ENCODE measurements around the gene CEBPE.
A peak's percentile ranks its signal among the peaks of the same experiment; 100 is the strongest.

The CEBPE gene

DNA sequence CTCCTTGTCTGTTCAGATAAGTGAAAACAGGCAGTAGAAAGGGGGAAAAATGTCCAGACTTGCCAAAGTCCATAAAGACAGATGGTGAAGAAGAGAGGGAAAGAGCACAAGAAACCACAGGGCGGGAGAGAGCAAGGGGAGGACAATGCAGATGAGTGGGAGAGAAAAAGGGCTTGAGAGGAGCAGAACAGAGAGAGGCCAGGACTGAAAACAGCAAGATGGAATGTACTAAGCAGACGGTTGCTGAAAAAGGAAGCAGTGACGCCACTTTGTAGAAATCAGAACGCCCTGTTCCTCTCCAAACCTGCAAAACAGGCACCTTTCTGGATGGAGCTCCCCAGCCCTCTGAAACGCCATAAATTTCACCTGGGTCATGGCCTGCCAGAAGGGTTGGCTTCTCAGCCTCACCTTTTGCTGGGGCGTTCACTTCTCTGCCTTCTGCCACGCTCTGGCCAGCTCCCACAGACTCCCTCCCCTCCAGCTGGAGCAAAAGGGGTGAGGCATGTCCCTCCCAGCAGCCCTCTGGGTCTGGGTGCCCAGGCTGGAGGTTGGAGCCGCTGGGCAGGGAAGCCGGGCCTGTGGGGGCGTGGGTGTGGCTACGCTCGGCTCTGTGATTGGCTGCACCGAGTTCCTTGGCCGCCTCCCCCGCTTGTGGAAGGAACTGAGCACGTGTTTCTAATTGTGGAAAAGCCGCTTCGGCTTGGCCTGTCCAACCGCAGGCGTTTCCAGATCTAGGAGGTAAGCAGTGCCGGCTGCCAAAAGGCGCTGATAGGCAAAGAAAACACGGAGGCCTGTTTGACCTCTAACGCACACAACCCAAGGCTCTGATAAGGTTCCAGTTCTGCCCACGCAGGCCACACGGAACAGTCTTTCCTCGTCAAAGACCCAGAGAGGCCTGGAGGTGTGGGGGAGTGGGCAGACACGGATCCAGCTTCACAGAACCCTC, 35.1 kb upstream of the CEBPE start:
- TF ChIP-seq TCF4 (CRISPR knock-in tag; IDR thresholded peaks at IDR 0.05; ENCODE audit: borderline replicate concordance) (no peak), ISL1 (CRISPR knock-in tag; IDR thresholded peaks at IDR 0.05) (no peak), ZNF8 (CRISPR knock-in tag; IDR thresholded peaks at IDR 0.05) (no peak), CSDC2 (CRISPR knock-in tag; IDR thresholded peaks at IDR 0.05) (no peak), ZC3H10 (CRISPR knock-in tag; IDR thresholded peaks at IDR 0.05) (no peak), RARB (CRISPR knock-in tag; IDR thresholded peaks at IDR 0.05) (no peak), ARNTL (CRISPR knock-in tag; IDR thresholded peaks at IDR 0.05; ENCODE audit: borderline replicate concordance, low read depth) (no peak), BACH2 (CRISPR knock-in tag; IDR thresholded peaks at IDR 0.05; ENCODE audit: borderline replicate concordance) (no peak), OSR1 (CRISPR knock-in tag; IDR thresholded peaks at IDR 0.05) (no peak), PPARA (CRISPR knock-in tag; IDR thresholded peaks at IDR 0.05; ENCODE audit: borderline replicate concordance) (no peak), ZNF565 (CRISPR knock-in tag; conservative IDR thresholded peaks at IDR 0.05; ENCODE audit: low read depth) (no peak), GLIS3 (CRISPR knock-in tag; IDR thresholded peaks at IDR 0.05) (no peak), TOX (CRISPR knock-in tag; IDR thresholded peaks at IDR 0.05; ENCODE audit: borderline replicate concordance) (no peak), ZFP3 (CRISPR knock-in tag; IDR thresholded peaks at IDR 0.05) (no peak), ZFP30 (CRISPR knock-in tag; IDR thresholded peaks at IDR 0.05) (no peak)
- TF ChIP-seq, protein P1, sequence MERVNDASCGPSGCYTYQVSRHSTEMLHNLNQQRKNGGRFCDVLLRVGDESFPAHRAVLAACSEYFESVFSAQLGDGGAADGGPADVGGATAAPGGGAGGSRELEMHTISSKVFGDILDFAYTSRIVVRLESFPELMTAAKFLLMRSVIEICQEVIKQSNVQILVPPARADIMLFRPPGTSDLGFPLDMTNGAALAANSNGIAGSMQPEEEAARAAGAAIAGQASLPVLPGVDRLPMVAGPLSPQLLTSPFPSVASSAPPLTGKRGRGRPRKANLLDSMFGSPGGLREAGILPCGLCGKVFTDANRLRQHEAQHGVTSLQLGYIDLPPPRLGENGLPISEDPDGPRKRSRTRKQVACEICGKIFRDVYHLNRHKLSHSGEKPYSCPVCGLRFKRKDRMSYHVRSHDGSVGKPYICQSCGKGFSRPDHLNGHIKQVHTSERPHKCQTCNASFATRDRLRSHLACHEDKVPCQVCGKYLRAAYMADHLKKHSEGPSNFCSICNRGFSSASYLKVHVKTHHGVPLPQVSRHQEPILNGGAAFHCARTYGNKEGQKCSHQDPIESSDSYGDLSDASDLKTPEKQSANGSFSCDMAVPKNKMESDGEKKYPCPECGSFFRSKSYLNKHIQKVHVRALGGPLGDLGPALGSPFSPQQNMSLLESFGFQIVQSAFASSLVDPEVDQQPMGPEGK (CRISPR knock-in tag; IDR thresholded peaks at IDR 0.05; ENCODE audit: borderline replicate concordance): no peak
- TF ChIP-seq, protein P2, sequence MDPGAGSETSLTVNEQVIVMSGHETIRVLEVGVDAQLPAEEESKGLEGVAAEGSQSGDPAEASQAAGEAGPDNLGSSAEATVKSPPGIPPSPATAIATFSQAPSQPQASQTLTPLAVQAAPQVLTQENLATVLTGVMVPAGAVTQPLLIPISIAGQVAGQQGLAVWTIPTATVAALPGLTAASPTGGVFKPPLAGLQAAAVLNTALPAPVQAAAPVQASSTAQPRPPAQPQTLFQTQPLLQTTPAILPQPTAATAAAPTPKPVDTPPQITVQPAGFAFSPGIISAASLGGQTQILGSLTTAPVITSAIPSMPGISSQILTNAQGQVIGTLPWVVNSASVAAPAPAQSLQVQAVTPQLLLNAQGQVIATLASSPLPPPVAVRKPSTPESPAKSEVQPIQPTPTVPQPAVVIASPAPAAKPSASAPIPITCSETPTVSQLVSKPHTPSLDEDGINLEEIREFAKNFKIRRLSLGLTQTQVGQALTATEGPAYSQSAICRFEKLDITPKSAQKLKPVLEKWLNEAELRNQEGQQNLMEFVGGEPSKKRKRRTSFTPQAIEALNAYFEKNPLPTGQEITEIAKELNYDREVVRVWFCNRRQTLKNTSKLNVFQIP (CRISPR knock-in tag; IDR thresholded peaks at IDR 0.05; ENCODE audit: borderline replicate concordance, low read depth): no peak
- TF ChIP-seq, protein P3, sequence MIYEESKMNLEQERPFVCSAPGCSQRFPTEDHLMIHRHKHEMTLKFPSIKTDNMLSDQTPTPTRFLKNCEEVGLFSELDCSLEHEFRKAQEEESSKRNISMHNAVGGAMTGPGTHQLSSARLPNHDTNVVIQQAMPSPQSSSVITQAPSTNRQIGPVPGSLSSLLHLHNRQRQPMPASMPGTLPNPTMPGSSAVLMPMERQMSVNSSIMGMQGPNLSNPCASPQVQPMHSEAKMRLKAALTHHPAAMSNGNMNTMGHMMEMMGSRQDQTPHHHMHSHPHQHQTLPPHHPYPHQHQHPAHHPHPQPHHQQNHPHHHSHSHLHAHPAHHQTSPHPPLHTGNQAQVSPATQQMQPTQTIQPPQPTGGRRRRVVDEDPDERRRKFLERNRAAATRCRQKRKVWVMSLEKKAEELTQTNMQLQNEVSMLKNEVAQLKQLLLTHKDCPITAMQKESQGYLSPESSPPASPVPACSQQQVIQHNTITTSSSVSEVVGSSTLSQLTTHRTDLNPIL (CRISPR knock-in tag; IDR thresholded peaks at IDR 0.05; ENCODE audit: low read depth): no peak
- TF ChIP-seq, protein P4, sequence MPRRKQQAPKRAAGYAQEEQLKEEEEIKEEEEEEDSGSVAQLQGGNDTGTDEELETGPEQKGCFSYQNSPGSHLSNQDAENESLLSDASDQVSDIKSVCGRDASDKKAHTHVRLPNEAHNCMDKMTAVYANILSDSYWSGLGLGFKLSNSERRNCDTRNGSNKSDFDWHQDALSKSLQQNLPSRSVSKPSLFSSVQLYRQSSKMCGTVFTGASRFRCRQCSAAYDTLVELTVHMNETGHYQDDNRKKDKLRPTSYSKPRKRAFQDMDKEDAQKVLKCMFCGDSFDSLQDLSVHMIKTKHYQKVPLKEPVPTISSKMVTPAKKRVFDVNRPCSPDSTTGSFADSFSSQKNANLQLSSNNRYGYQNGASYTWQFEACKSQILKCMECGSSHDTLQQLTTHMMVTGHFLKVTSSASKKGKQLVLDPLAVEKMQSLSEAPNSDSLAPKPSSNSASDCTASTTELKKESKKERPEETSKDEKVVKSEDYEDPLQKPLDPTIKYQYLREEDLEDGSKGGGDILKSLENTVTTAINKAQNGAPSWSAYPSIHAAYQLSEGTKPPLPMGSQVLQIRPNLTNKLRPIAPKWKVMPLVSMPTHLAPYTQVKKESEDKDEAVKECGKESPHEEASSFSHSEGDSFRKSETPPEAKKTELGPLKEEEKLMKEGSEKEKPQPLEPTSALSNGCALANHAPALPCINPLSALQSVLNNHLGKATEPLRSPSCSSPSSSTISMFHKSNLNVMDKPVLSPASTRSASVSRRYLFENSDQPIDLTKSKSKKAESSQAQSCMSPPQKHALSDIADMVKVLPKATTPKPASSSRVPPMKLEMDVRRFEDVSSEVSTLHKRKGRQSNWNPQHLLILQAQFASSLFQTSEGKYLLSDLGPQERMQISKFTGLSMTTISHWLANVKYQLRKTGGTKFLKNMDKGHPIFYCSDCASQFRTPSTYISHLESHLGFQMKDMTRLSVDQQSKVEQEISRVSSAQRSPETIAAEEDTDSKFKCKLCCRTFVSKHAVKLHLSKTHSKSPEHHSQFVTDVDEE (CRISPR knock-in tag; IDR thresholded peaks at IDR 0.05): no peak
- peak; percentile 81 for ATAC-seq

DNA sequence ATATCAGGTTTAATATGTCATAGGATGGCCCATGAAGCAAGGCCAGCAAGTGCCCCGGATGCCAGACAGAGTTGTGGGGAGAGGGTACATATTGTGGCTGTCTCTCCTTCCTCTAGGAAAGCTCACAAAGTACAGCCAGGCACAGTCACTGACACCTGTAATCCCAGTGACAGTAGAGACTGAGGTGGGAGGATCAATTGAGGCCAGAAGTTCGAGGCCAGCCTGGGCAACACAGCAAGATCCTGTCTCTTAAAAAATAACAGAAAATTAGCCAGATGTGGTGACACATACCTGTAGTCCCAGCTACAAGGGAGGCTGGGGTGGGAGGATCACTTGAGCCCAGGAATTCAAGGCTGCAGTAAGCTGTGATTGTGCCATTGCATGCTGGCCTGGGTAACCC, 32.3 kb upstream of the CEBPE start:
- no peak for TF ChIP-seq TOX (CRISPR knock-in tag; IDR thresholded peaks at IDR 0.05; ENCODE audit: borderline replicate concordance)
- no peak for TF ChIP-seq PPARA (CRISPR knock-in tag; IDR thresholded peaks at IDR 0.05; ENCODE audit: borderline replicate concordance)
- TF ChIP-seq, protein P5, sequence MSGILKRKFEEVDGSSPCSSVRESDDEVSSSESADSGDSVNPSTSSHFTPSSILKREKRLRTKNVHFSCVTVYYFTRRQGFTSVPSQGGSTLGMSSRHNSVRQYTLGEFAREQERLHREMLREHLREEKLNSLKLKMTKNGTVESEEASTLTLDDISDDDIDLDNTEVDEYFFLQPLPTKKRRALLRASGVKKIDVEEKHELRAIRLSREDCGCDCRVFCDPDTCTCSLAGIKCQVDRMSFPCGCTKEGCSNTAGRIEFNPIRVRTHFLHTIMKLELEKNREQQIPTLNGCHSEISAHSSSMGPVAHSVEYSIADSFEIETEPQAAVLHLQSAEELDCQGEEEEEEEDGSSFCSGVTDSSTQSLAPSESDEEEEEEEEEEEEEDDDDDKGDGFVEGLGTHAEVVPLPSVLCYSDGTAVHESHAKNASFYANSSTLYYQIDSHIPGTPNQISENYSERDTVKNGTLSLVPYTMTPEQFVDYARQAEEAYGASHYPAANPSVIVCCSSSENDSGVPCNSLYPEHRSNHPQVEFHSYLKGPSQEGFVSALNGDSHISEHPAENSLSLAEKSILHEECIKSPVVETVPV (CRISPR knock-in tag; IDR thresholded peaks at IDR 0.05): no peak
- no peak for TF ChIP-seq RARB (CRISPR knock-in tag; IDR thresholded peaks at IDR 0.05)
- TF ChIP-seq TCF4 (CRISPR knock-in tag; IDR thresholded peaks at IDR 0.05; ENCODE audit: borderline replicate concordance): no peak
- TF ChIP-seq SNAI2 (CRISPR knock-in tag; IDR thresholded peaks at IDR 0.05): no peak
- TF ChIP-seq CSDC2 (CRISPR knock-in tag; IDR thresholded peaks at IDR 0.05): no peak
- no peak for TF ChIP-seq ZNF8 (CRISPR knock-in tag; IDR thresholded peaks at IDR 0.05)
- no peak for TF ChIP-seq ARNTL (CRISPR knock-in tag; IDR thresholded peaks at IDR 0.05; ENCODE audit: borderline replicate concordance, low read depth)
- TF ChIP-seq ZC3H10 (CRISPR knock-in tag; IDR thresholded peaks at IDR 0.05): no peak
- TF ChIP-seq, protein P3 (CRISPR knock-in tag; IDR thresholded peaks at IDR 0.05; ENCODE audit: low read depth): no peak
- TF ChIP-seq, protein P4 (CRISPR knock-in tag; IDR thresholded peaks at IDR 0.05): no peak
- no peak for ATAC-seq
